Endothelial cell of umbilical vein (primary cell): ENCODE measurements around the gene TKTL1. TPM values are rescaled to one million over a fixed set of nuclear protein-coding genes. Genes with fewer than 3 reads are reported as not detected.
"Not testable (repeated sequence)": the region's sequence is repeated elsewhere in the genome, so short reads cannot be mapped to it uniquely, and the experiment has no call there.

Source experiments
- BruUV-seq: library from RNA; stranded (reverse); fragments of 400-500 nt; replicated peaks from 2 replicates; lab custom pipeline; 2021; lab: Mats Ljungman, UMichigan
- CTCF ChIA-PET: fragments of 300-600, 350-600 bp; sonication (Branson Sonifier 250); formaldehyde crosslinking; loops from one replicate; lab custom pipeline; 2021; ENCODE audit warnings: antibody characterized with exemption, inconsistent platforms; lab: Charles Lee
- POLR2A ChIA-PET: fragments of 300-600, 350-600 bp; sonication (Branson Sonifier 250); formaldehyde crosslinking; loops from one replicate; lab custom pipeline; 2021; ENCODE audit warnings: antibody characterized with exemption, inconsistent platforms; lab: Charles Lee
- DNase-seq: peaks from one replicate; pipeline ENCODE4 v3.0.0-alpha.2; 2011; ENCODE audit warnings: low read depth, low spot score
- FAIRE-seq: peaks from 2 replicates; lab custom pipeline; 2011; peaks lifted over from hg19 to GRCh38; lab: Jason Lieb, UNC
- H2AFZ ChIP-seq: 2 replicates; pipeline ENCODE4 v1.6.0; 2012; ENCODE audit warnings: low read depth, low read length, control low read depth, inconsistent platforms
- H3K27ac ChIP-seq: 2 replicates; pipeline ENCODE4 v1.5.1; 2011; ENCODE audit warnings: low read depth, mild to moderate bottlenecking, control low read depth, low read length, moderate library complexity; ENCODE audit not compliant: insufficient read depth
- H3K27me3 ChIP-seq, 2 experiments: 2 replicates each; pipeline versions ENCODE4 v1.6.0 to v1.6.1; 2011; ENCODE audit warnings: low read length in 2 of 2, mixed read lengths in 1 of 2; ENCODE audit not compliant: control insufficient read depth in 2 of 2, insufficient read depth in 2 of 2
- H3K36me3 ChIP-seq, 2 experiments: 2 replicates in 1 of 2; 3 replicates in 1 of 2; pipeline ENCODE4 v1.5.1; 2011; ENCODE audit warnings: low read length in 2 of 2, mild to moderate bottlenecking in 1 of 2, moderate library complexity in 1 of 2; ENCODE audit not compliant: control insufficient read depth in 2 of 2, insufficient read depth in 2 of 2; ENCODE audit errors: extremely low read depth in 1 of 2
- H3K4me1 ChIP-seq: 3 replicates; pipeline ENCODE4 v1.5.1; 2011; ENCODE audit warnings: mild to moderate bottlenecking, low read length; ENCODE audit not compliant: control insufficient read depth, insufficient read depth; ENCODE audit errors: extremely low read depth
- H3K4me2 ChIP-seq: 2 replicates; pipeline ENCODE4 v1.6.1; 2011; ENCODE audit warnings: low read length, control low read depth, mixed read lengths; ENCODE audit not compliant: insufficient read depth
- H3K4me3 ChIP-seq, 3 experiments: fragments of 200-600 bp in 1 of 3; sonication (generic), shearing (Covaris generic) in 1 of 3; replicated peaks in 1 of 3; 2 replicates each; pipeline ENCODE4 v1.5.1; 2011 to 2016; ENCODE audit warnings: control low read depth in 3 of 3, low read length in 3 of 3, mild to moderate bottlenecking in 2 of 3, inconsistent platforms in 1 of 3, low read depth in 1 of 3, moderate library complexity in 1 of 3; ENCODE audit not compliant: insufficient read depth in 1 of 3
- H3K79me2 ChIP-seq: 2 replicates; pipeline ENCODE4 v1.6.0; 2012; ENCODE audit warnings: low read length, inconsistent platforms; ENCODE audit not compliant: control insufficient read depth, insufficient read depth
- H3K9ac ChIP-seq: replicated peaks from 2 replicates; pipeline ENCODE3; 2011; ENCODE audit warnings: low read length, control low read depth; ENCODE audit not compliant: insufficient read depth; ENCODE audit errors: extremely low read depth
- H3K9me1 ChIP-seq: replicated peaks from 3 replicates; pipeline ENCODE4 v1.6.0; 2011; ENCODE audit warnings: mild to moderate bottlenecking, low read length; ENCODE audit not compliant: control insufficient read depth, insufficient read depth; ENCODE audit errors: extremely low read depth
- H3K9me3 ChIP-seq: replicated peaks from 2 replicates; pipeline ENCODE4 v1.5.1; 2012; ENCODE audit warnings: low read length, inconsistent platforms; ENCODE audit not compliant: control insufficient read depth, insufficient read depth
- H4K20me1 ChIP-seq: replicated peaks from 2 replicates; pipeline ENCODE3; 2011; ENCODE audit warnings: mild to moderate bottlenecking, low read length; ENCODE audit not compliant: control insufficient read depth, insufficient read depth; ENCODE audit errors: extremely low read depth
- EZH2 ChIP-seq: IDR thresholded peaks from 2 replicates; pipeline ENCODE4 v1.6.1; 2012; ENCODE audit warnings: borderline replicate concordance, low read depth, mild to moderate bottlenecking, moderate library complexity, low read length, inconsistent platforms; ENCODE audit not compliant: severe bottlenecking
- FOS ChIP-seq: IDR thresholded peaks from 2 replicates; pipeline ENCODE4 v1.6.1; 2011; ENCODE audit warnings: mild to moderate bottlenecking, low read length, moderate library complexity, borderline replicate concordance; ENCODE audit not compliant: insufficient read depth
- GATA2 ChIP-seq: IDR thresholded peaks from 2 replicates; pipeline ENCODE4 v1.7.0; 2011; ENCODE audit warnings: low read depth, mild to moderate bottlenecking, moderate library complexity, mixed read lengths, low read length; ENCODE audit not compliant: insufficient read length, insufficient read depth
- JUN ChIP-seq: IDR thresholded peaks from 2 replicates; pipeline ENCODE4 v1.6.1; 2011; ENCODE audit warnings: borderline replicate concordance, low read depth; ENCODE audit not compliant: insufficient read length, insufficient read depth
- MAX ChIP-seq: IDR thresholded peaks from 2 replicates; pipeline ENCODE4 v1.6.1; 2011; ENCODE audit not compliant: insufficient read depth, insufficient read length
- MYC ChIP-seq: IDR thresholded peaks from one replicate; pipeline ENCODE4 v1.6.1; 2011; ENCODE audit warnings: mild to moderate bottlenecking, low read depth, low read length
- POLR2A ChIP-seq: IDR thresholded peaks from 2 replicates; pipeline ENCODE4 v1.6.1; 2012; ENCODE audit warnings: low read depth, mild to moderate bottlenecking, control low read depth, low read length
- POLR2AphosphoS5 ChIP-seq: IDR thresholded peaks from 2 replicates; pipeline ENCODE4 v1.6.1; 2012; ENCODE audit warnings: low read depth, mild to moderate bottlenecking, control low read depth, low read length, moderate library complexity; ENCODE audit not compliant: insufficient read depth
- dilution Hi-C: fragments of 300-500 bp; cut with MboI; formaldehyde crosslinking; loops from one replicate; pipeline ENCODE4 v1.15.0; 2019; ENCODE audit warnings: low sequenced_read_pairs; ENCODE audit not compliant: extremely low pct_ligation_motif_present
- intact Hi-C: fragments of 100-400 bp; cut with micrococcal nuclease; formaldehyde crosslinking; loops from one replicate; pipeline ENCODE4 v1.10.0; 2022
- polyA plus RNA-seq, 4 experiments: library from polyadenylated mRNA; depleted of rRNA in 3 of 4; stranded (reverse) in 3 of 4; unstranded in 1 of 4; fragments of >200 nt; gene quantifications; 2 replicates each; pipeline versions ENCODE4 v1.2.1 to v1.2.3, GENCODE V29; 2011 to 2012; ENCODE audit warnings: missing spikeins in 1 of 4
- total RNA-seq: library from RNA; stranded (reverse); gene quantifications from 2 replicates; pipeline ENCODE4 v1.2.3, GENCODE V29; 2021
- TF ChIP-seq, protein P1 (sequence below), 2 donors: IDR thresholded peaks; 1 replicate in 1 of 2; 2 replicates in 1 of 2; pipeline ENCODE4 v1.5.1; 2011; ENCODE audit warnings: low read length in 2 of 2, mild to moderate bottlenecking in 2 of 2, moderate library complexity in 2 of 2, control low read depth in 1 of 2, inconsistent platforms in 1 of 2, low read depth in 1 of 2; ENCODE audit not compliant: insufficient read depth in 1 of 2; ENCODE audit errors: extremely low read depth in 1 of 2

The TKTL1 gene
- total and polyA plus RNA-seq, 2 donors (not counting 3 experiments of a cell fraction or from before 2014, with no cell fraction given), result 0.03 TPM; not detected in 1

DNA sequence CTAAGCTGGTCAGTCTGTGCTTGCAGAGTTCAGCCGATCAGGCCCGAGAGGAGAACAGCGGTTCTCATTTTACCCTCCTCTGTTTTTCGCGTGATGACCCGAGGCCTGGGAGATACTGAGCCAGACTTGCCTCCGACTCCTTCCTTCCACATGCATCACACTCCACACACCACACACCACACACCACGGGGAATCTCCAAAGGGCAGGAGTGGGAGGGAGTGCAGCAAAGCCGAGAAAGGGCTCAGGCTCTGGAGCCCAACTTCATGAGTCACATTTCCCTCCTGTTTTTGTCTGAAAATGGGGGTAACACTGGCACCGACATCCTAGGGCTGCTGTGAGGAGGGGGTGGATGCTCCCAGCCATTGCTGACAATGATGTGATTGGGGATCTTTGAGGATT, 38.9 kb downstream of the TKTL1 start:
- Histone ChIP-seq H3K4me2 (peak overlapping the region; percentile 49), H3K27ac (peak overlapping the region; percentile 61), H3K27me3 (no peaks in the 10 kb centered on the region), H3K9me1 (no peaks in the 10 kb centered on the region), H2AFZ (peak overlapping the region; percentile 8), H3K4me3 (no peak overlapping the region), H3K9ac (peak overlapping the region; percentile 19), H3K4me1 (peaks cover 17% of the 10 kb centered on the region), H3K9me3 (no peaks in the 10 kb centered on the region), H3K79me2 (no peaks in the 10 kb centered on the region), H4K20me1 (no peaks in the 10 kb centered on the region), H3K36me3 (no peaks in the 10 kb centered on the region)
- dilution Hi-C loops (no loop called here), intact Hi-C loops (no loop called here)
- ChIA-PET POLR2A (no interaction called here), CTCF (interaction anchor here (1.1 to 1.4 kb wide), 3 partner anchors 16 to 20 kb away, joined by 3 read pairs; no protein-coding TSS in a partner anchor)
- DNase-seq (no peak), FAIRE-seq (no peak)
- TSS peak; percentile 98 for BruUV-seq
- TF ChIP-seq JUN (no peak), MYC (no peak), POLR2A (no peak), FOS (no peak), MAX (no peak), POLR2AphosphoS5 (no peak), GATA2 (no peak), EZH2 (no peak)
- TF ChIP-seq, protein P1, sequence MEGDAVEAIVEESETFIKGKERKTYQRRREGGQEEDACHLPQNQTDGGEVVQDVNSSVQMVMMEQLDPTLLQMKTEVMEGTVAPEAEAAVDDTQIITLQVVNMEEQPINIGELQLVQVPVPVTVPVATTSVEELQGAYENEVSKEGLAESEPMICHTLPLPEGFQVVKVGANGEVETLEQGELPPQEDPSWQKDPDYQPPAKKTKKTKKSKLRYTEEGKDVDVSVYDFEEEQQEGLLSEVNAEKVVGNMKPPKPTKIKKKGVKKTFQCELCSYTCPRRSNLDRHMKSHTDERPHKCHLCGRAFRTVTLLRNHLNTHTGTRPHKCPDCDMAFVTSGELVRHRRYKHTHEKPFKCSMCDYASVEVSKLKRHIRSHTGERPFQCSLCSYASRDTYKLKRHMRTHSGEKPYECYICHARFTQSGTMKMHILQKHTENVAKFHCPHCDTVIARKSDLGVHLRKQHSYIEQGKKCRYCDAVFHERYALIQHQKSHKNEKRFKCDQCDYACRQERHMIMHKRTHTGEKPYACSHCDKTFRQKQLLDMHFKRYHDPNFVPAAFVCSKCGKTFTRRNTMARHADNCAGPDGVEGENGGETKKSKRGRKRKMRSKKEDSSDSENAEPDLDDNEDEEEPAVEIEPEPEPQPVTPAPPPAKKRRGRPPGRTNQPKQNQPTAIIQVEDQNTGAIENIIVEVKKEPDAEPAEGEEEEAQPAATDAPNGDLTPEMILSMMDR (IDR thresholded peaks at IDR 0.05; ENCODE audit: extremely low read depth in 1 of 2, insufficient read depth in 1 of 2, low read depth in 1 of 2, low read length in 2 of 2), result no peak

DNA sequence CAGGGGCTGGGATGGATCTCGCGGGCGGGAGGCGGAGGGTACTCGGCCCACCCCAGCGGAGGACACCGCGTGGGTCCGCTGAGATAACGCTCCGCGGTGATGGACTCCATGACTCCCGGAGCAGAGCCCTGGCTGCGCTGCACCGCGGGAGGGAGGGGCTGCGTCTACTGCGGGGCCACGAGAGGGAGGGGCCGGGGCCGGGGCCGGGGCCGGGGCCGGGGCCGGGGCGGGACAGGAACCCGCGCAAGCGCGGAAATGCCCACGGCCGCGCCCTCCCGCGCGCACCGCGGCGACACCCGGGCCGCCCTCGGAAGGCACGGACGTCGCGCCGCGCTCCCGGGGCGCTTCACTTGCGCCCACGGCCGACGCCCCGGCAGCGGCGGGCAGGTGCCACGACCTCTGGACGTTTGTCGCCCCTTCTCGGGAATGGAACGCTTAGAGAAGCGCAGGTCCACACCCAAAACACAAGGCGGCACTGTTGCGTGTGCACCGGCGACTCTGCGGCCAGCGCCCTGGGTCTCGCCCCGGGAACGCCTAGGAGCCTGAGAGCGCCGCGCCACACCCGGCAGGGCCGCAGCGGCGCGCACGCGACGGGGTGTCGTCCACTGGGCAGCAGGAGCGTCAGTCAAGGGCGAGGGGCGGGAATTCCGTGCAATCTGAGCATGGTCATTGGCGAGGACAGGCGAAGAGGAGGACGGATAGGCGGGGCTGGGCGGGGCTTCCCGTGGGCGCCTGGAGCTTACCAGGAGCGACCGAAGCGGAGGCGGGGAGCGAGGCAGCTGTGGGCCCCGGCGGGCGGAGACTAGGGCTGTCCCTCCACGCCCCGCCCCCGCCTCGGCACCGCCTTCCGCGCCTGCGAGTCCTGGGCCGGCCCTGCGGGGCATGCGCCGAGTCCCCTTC, 46.1 kb downstream of the TKTL1 start:
- H3K9me1 ChIP-seq, H4K20me1 ChIP-seq, H3K4me2 ChIP-seq, H3K27me3 ChIP-seq, DNase-seq, BruUV-seq, dilution Hi-C loops, CTCF ChIA-PET, H2AFZ ChIP-seq, intact Hi-C loops, H3K79me2 ChIP-seq, H3K9ac ChIP-seq, POLR2A ChIA-PET, H3K4me1 ChIP-seq, H3K27ac ChIP-seq, H3K36me3 ChIP-seq, H3K4me3 ChIP-seq, H3K9me3 ChIP-seq: not testable (repeated sequence)
- peak; percentile 100 for FAIRE-seq
